SK-N-SH treated with all-trans-retinoic acid at 6 μM for 48 hours (cell line): ENCODE data around the gene ADSS1.

ENCODE experiments used
- ATAC-seq: fragments of 200-7000 bp; cut with Tn5 transposase; 3 replicates; pipeline ENCODE4 v1.9.1; 2020; ENCODE audit warnings: mild to moderate bottlenecking, moderate library complexity
- ARNTL ChIP-seq: fragments of 450-650 bp; formaldehyde crosslinking; IDR thresholded peaks from 2 replicates; pipeline ENCODE4 v1.5.0; 2020; ENCODE audit warnings: low read depth, mild to moderate bottlenecking, moderate library complexity, borderline replicate concordance
- CREB5 ChIP-seq: fragments of 250-450 bp; sonication (Bioruptor Pico); IDR thresholded peaks from 2 replicates; pipeline ENCODE4 v1.5.1; 2020; ENCODE audit warnings: low read depth, mild to moderate bottlenecking, moderate library complexity
- CSDC2 ChIP-seq: fragments of 250-450 bp; sonication (Bioruptor Pico); IDR thresholded peaks from 2 replicates; pipeline ENCODE4 v1.5.0; 2020; ENCODE audit warnings: mild to moderate bottlenecking, moderate library complexity
- CSRNP3 ChIP-seq: fragments of 250-450 bp; sonication (Bioruptor Pico); IDR thresholded peaks from 2 replicates; pipeline ENCODE4 v1.5.1; 2021; ENCODE audit warnings: mild to moderate bottlenecking, moderate library complexity
- ESRRG ChIP-seq: fragments of 250-450 bp; sonication (Bioruptor Pico); IDR thresholded peaks from 2 replicates; pipeline ENCODE4 v1.6.1; 2021; ENCODE audit warnings: mild to moderate bottlenecking
- GLIS3 ChIP-seq: fragments of 250-450 bp; sonication (Bioruptor Pico); IDR thresholded peaks from 2 replicates; pipeline ENCODE4 v1.5.0; 2020; ENCODE audit warnings: mild to moderate bottlenecking, moderate library complexity
- ISL1 ChIP-seq: fragments of 250-450 bp; sonication (Bioruptor Pico); IDR thresholded peaks from 2 replicates; pipeline ENCODE4 v2.1.2; 2022; ENCODE audit warnings: mild to moderate bottlenecking, moderate library complexity
- OSR1 ChIP-seq: fragments of 250-450 bp; sonication (Bioruptor Pico); IDR thresholded peaks from 2 replicates; pipeline ENCODE4 v1.8.0; 2022; ENCODE audit warnings: moderate library complexity, mild to moderate bottlenecking, inconsistent platforms
- PATZ1 ChIP-seq: fragments of 250-450 bp; sonication (Bioruptor Pico); IDR thresholded peaks from 2 replicates; pipeline ENCODE4 v1.8.0; 2020; ENCODE audit warnings: mild to moderate bottlenecking, moderate library complexity, borderline replicate concordance
- POU6F1 ChIP-seq: fragments of 250-450 bp; sonication (Bioruptor Pico); IDR thresholded peaks from 2 replicates; pipeline ENCODE4 v1.8.0; 2021; ENCODE audit warnings: low read depth, mild to moderate bottlenecking, moderate library complexity, borderline replicate concordance
- PPARA ChIP-seq: fragments of 250-450 bp; sonication (Bioruptor Pico); IDR thresholded peaks from 2 replicates; pipeline ENCODE4 v1.5.0; 2020; ENCODE audit warnings: mild to moderate bottlenecking, borderline replicate concordance
- RARB ChIP-seq: fragments of 250-450 bp; sonication (Bioruptor Pico); IDR thresholded peaks from 2 replicates; pipeline ENCODE4 v1.8.0; 2021; ENCODE audit warnings: mild to moderate bottlenecking, moderate library complexity
- SNAI2 ChIP-seq: fragments of 250-450 bp; sonication (Bioruptor Pico); IDR thresholded peaks from 2 replicates; pipeline ENCODE4 v1.5.0; 2020; ENCODE audit warnings: mild to moderate bottlenecking, moderate library complexity
- TCF4 ChIP-seq: fragments of 250-450 bp; sonication (Bioruptor Pico); IDR thresholded peaks from 2 replicates; pipeline ENCODE4 v1.8.0; 2021; ENCODE audit warnings: mild to moderate bottlenecking, moderate library complexity, borderline replicate concordance
- TOX ChIP-seq: fragments of 250-450 bp; sonication (Bioruptor Pico); IDR thresholded peaks from 2 replicates; pipeline ENCODE4 v1.8.0; 2021; ENCODE audit warnings: mild to moderate bottlenecking, moderate library complexity, borderline replicate concordance
- TSHZ2 ChIP-seq: fragments of 250-450 bp; sonication (Bioruptor Pico); IDR thresholded peaks from 2 replicates; pipeline ENCODE4 v1.5.0; 2020; ENCODE audit warnings: mild to moderate bottlenecking, moderate library complexity
- ZC3H10 ChIP-seq: fragments of 250-450 bp; sonication (Bioruptor Pico); IDR thresholded peaks from 2 replicates; pipeline ENCODE4 v1.5.1; 2021; ENCODE audit warnings: mild to moderate bottlenecking, moderate library complexity
- ZFP3 ChIP-seq: fragments of 250-450 bp; sonication (Bioruptor Pico); IDR thresholded peaks from 2 replicates; pipeline ENCODE4 v1.5.0; 2020; ENCODE audit warnings: mild to moderate bottlenecking, moderate library complexity
- ZFP30 ChIP-seq: fragments of 450-650 bp; formaldehyde crosslinking; IDR thresholded peaks from 2 replicates; pipeline ENCODE4 v1.5.0; 2022; ENCODE audit warnings: mild to moderate bottlenecking, moderate library complexity
- ZNF565 ChIP-seq: fragments of 450-650 bp; formaldehyde crosslinking; conservative IDR thresholded peaks from 2 replicates; pipeline ENCODE4 v1.5.0; 2020; ENCODE audit warnings: low read depth, mild to moderate bottlenecking, moderate library complexity
- ZNF8 ChIP-seq: fragments of 450-650 bp; formaldehyde crosslinking; IDR thresholded peaks from 2 replicates; pipeline ENCODE4 v1.5.0; 2020; ENCODE audit warnings: mild to moderate bottlenecking, moderate library complexity

Gene ADSS1

GRCh38 chr14:104775073-104775489, 51.1 kb downstream of the ADSS1 start:
- no peak for ATAC-seq
- no peak for TF ChIP-seq GLIS3 (CRISPR knock-in tag)
- TF ChIP-seq POU6F1 (CRISPR knock-in tag): no peak
- TF ChIP-seq OSR1: no peak
- TF ChIP-seq ZNF8 (CRISPR knock-in tag): no peak
- TF ChIP-seq ISL1: no peak
- TF ChIP-seq CSDC2: no peak
- no peak for TF ChIP-seq ZFP3
- no peak for TF ChIP-seq PATZ1 (CRISPR knock-in tag)
- no peak for TF ChIP-seq ARNTL
- no peak for TF ChIP-seq ZNF565
- TF ChIP-seq ZC3H10 (CRISPR knock-in tag): no peak
- no peak for TF ChIP-seq SNAI2 (CRISPR knock-in tag)
- no peak for TF ChIP-seq TSHZ2 (CRISPR knock-in tag)
- no peak for TF ChIP-seq CREB5 (CRISPR knock-in tag)
- TF ChIP-seq PPARA: no peak
- TF ChIP-seq TCF4 (CRISPR knock-in tag): no peak
- no peak for TF ChIP-seq ZFP30 (CRISPR knock-in tag)
- no peak for TF ChIP-seq RARB (CRISPR knock-in tag)

GRCh38 chr14:104776481-104776880, 52.5 kb downstream of the ADSS1 start:
- ATAC-seq: no peak
- TF ChIP-seq CSRNP3 (CRISPR knock-in tag) (no peak), TCF4 (CRISPR knock-in tag) (no peak)

GRCh38 chr14:104776961-104777807, 53.2 kb downstream of the ADSS1 start:
- no peak for ATAC-seq

More at GRCh38 chr14:104776961-104777807, 53.2 kb downstream of the ADSS1 start:
- no peak for TF ChIP-seq ZFP30 (CRISPR knock-in tag)
- TF ChIP-seq ESRRG (CRISPR knock-in tag): no peak
- no peak for TF ChIP-seq PPARA
- TF ChIP-seq ARNTL: no peak
- TF ChIP-seq ZNF565: no peak
- no peak for TF ChIP-seq PATZ1 (CRISPR knock-in tag)
- no peak for TF ChIP-seq TOX (CRISPR knock-in tag)
- no peak for TF ChIP-seq OSR1
- no peak for TF ChIP-seq POU6F1 (CRISPR knock-in tag)
- no peak for TF ChIP-seq CSRNP3 (CRISPR knock-in tag)
